ENCODE results near the gene ATP13A5.

Gene ATP13A5

GRCh38 chr3:193347521-193348501 is 30.7 kb downstream of the ATP13A5 start:
- DNase-seq (ENCODE audit: low read depth): no peak

- no peak for DNase-seq (ENCODE audit: low read depth)
Measured at GRCh38 chr3:193346259-193346658, 32.3 kb downstream of the ATP13A5 start.

DNA sequence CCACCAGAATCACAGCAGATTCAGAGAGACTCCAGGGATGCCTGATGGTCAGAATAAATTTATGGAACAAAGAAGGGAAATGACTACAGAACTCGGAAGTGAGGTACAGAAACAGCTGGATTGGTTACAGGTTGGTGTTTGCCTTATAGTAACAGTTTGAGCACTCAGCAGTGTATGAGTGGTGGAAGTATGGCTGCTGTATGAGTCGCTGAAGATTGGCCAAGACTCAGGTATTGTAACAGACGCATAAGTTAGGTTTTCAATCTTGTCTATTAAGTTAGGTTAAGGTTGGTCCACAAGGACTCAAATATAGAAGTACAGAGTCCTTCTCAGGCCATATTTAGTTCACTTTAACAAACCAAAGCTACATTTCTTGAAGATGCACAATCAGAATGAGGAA is 33.1 kb downstream of the ATP13A5 start:
- no peak for DNase-seq (ENCODE audit: low read depth)

- DNase-seq (ENCODE audit: low read depth): no peak
Measured at GRCh38 chr3:193344486-193344885, 34.1 kb downstream of the ATP13A5 start.

DNA sequence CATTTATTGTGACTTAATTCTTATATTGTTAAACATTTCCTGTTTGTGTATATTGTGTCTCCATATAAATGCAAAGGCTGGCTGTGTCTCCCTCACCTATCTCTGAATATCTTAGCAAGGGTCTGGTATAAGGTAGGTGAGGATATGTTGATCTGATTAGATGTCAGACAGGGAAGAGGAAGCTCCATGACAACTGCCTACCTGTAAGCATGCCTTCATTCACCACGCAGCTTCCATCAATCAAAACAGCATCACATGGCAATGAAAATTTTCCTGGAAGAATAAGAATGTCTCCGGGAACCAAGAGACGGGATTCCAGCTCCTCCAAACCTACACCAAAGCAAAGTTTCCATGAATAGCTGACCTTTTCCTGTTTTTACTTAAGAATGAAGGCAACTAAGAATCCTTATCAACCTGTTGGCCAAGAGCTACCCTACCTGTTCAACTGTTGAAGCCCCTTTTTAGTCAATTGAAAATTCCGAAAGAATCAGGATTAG is 34.8 kb downstream of the ATP13A5 start:
- DNase-seq (ENCODE audit: low read depth): no peak

GRCh38 chr3:193342551-193342950 is 36.0 kb downstream of the ATP13A5 start:
- no peak for DNase-seq (ENCODE audit: low read depth)

- no peak for DNase-seq (ENCODE audit: low read depth)
Measured at GRCh38 chr3:193335031-193335430, 43.5 kb downstream of the ATP13A5 start.

DNA sequence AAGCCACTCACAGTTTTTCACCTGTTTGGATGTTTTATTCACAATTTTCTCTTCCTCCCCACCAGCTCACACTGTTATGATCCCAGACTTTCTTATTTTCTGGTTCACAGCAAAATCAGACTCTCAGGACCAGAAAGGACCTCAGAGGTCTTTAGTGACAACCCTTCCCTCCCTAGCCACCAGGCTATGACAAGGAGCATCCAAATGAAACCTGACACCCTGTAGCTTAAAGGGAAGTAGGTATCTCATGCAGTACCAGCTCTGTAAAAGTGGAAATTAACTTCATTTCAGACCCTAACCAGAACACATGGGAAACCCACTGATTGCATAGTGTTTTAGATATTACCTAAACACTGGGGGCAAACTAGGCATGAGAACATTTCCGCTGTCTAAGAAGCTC is 45.3 kb downstream of the ATP13A5 start:
- DNase-seq (ENCODE audit: low read depth): no peak

DNA sequence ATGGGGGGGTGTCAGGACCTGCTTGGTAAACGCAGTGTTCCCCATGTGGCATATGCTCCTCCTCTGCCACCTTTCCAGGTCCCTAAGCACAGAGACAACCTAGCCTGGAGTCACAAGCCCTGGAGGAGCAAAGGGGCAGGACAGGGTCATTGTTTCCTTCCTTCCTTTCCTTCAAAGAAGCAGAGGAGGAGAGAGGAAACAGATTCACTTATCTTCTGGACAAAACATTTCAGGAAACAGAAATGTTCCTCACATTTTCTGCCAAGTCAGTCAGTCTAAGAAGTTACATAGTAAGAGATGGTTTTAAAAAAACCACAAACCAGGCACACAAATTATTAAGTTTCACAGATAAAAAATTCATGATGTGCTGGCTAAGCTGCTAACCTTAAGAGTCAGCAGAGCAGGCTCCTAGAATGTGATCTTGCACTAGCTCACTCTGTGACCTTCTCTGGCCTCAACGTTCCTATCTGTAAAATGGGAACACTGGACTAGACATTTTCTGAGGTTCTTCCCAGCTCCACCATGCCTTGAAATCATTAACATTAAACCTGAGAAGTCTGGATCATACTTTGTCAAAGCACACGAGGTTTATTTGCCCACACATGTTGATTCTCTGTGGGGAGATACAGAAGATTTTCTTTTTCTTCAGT is 47.9 kb downstream of the ATP13A5 start:
- DNase-seq (ENCODE audit: low read depth): no peak

- DNase-seq (ENCODE audit: low read depth): no peak
Measured at GRCh38 chr3:193317682-193318300, 60.8 kb downstream of the ATP13A5 start.

- no peak for DNase-seq (ENCODE audit: low read depth)
Measured at GRCh38 chr3:193314161-193314560, 64.4 kb downstream of the ATP13A5 start.

- no peak for DNase-seq (ENCODE audit: low read depth)
Measured at GRCh38 chr3:193313061-193313958, 65.2 kb downstream of the ATP13A5 start.

DNA sequence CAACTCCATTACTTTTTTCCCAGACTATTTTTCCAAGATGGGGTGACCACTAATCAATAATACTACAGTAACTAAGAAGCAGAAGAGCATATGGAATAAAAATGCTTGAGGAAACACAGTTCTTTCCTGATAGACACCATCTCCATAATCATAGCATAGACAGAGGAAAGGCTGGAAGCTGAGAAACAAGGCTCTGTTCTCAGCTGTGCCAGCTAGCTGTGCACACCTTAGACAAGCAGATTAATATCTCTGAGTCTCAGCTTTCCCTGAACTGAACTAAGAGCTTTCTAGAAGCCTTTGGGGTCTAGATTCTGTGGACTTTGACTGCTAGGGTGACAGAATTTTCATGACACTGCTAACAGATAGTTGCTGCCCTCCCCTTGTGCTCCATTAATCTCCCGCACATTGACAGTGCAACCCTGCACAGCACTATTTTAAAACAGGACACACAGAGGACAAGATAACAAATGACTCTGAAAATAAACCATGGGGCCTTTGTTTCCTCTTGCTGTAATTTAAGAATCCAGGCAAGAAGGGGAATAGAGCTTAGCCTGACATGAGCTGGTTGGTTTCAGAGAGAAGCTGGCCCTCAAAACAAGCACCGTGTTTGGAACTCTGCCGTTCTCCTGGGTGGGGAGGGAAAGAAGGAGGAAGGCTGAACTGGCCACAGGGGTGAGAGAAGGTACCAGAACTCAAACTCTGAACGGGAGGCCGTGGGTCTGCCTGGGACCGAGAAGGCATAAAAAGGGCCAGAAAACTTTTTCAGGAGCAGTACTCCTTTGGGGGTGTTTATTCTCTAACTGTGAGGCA is 67.4 kb downstream of the ATP13A5 start:
- no peak for DNase-seq (ENCODE audit: low read depth)

GRCh38 chr3:193305356-193305755 is 73.2 kb downstream of the ATP13A5 start:
- no peak for DNase-seq (ENCODE audit: low read depth)

DNA sequence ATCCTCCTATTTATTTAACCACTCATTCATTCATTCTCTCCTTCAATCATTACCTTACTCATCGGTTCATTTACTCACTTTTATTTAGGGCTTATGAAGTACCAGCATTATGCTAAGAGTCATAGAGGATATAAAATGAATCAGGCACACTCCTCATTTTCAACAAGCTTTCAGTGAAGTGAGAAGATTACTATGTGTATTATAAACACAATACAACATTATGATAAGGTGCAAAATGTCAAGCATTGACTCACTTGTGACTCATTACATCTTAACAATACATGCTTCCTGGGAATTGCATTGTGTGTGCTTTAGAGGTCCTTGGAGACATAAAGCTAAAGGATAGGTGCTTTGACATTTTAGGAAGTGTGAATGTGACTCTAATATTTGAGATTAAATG is 77.1 kb downstream of the ATP13A5 start:
- no peak for DNase-seq (ENCODE audit: low read depth)

GRCh38 chr3:193297421-193297820 is 81.1 kb downstream of the ATP13A5 start:
- DNase-seq (ENCODE audit: low read depth): no peak

GRCh38 chr3:193295985-193296384 is 82.6 kb downstream of the ATP13A5 start:
- no peak for DNase-seq (ENCODE audit: low read depth)

DNA sequence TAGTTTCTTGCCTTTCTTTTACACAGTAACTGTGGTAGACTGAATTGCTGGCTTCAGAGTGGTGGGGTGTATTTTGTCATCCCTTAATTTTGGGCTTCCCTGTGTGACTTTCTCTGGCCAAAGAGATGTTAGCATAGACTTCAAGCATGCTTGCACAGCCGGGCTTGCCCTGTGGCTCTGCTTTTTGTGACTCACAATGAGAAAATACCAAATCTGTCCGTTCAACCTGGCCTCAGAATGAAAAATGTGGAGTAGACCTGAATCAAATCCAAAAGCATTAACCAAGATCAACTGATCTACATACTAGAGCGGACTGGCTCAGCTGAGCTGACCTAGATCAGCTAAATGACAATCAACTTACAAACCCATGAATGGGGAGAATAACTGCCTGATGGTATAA is 86.2 kb downstream of the ATP13A5 start:
- DNase-seq (ENCODE audit: low read depth): no peak

DNA sequence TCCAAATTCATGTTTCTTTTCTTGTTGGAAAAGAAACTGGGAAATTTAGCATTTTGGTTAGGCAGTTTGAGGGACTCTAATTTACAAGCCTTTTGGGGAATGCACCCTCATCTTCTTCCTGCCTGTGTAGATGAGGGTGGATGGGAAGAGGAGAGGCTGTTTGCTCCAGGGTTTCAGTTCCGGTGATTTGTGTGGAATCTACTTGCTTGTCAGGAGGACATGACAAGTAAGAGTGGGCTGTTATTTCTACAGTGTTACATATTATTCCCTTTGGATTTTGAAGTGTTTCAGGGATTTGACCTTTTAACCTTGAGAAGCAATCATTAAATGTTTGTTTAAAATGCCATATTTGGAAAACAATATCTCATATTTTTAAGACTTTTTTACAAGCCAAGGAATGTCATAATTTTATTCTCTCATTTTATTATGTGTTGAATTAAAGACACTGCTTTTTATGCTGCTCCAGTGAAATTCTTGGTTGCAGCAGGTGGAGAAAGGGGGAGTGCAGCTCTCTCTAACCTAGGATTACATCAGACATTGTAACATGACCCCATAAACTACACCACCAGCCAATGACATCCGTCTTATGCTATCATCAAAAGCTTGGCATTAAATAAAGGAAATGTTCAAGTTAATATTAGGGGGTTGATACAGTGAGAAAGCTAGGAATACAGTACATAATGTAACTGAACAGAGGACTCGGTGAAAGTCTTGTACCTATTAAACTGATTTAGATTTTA is 107.3 kb downstream of the ATP13A5 start:
- DNase-seq (ENCODE audit: low read depth): no peak

DNA sequence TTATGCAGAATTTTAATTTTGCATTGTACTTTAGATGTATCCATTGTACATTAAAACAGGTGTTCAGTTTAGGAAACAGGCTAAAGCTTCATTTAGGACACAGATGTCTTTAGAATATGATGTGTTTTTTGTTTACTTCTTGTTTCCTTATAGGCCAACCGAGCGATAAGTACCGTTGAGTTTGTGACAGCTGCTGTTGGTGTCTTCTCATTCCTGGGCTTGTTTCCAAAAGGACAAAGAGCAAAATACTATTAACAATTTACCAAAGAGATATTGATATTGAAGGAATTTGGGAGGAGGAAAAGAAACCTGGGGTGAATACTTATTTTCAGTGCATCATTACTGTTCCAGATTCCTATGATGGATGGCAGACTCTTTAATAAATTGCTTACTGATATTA is 108.1 kb downstream of the ATP13A5 start:
- no peak for DNase-seq (ENCODE audit: low read depth)

Measured in stromal cell of bone marrow (primary cell).